Nephron progenitor cell (in vitro differentiated cells): ENCODE data around the gene RASAL2.
"Not testable (repeated sequence)": the region's sequence is repeated elsewhere in the genome, so short reads cannot be mapped to it uniquely, and the experiment has no call there.

Experiments used
- DNase-seq: peaks from one replicate; pipeline ENCODE4 v3.0.0; 2021
- H3K27ac Mint-ChIP-seq: 2 replicates; pipeline ENCODE4 v1.8.0; 2021; ENCODE audit warnings: mild to moderate bottlenecking, moderate library complexity, mixed read lengths
- H3K27me3 Mint-ChIP-seq: 2 replicates; pipeline ENCODE4 v1.8.0; 2021; ENCODE audit warnings: mild to moderate bottlenecking, low read depth, mixed read lengths; ENCODE audit not compliant: poor library complexity
- H3K36me3 Mint-ChIP-seq: 2 replicates; pipeline ENCODE4 v1.8.0; 2021; ENCODE audit warnings: low read depth, mixed read lengths
- H3K4me1 Mint-ChIP-seq: 2 replicates; pipeline ENCODE4 v1.8.0; 2021; ENCODE audit warnings: mixed read lengths
- H3K4me3 Mint-ChIP-seq: 2 replicates; pipeline ENCODE4 v1.8.0; 2021; ENCODE audit warnings: mild to moderate bottlenecking, moderate library complexity, mixed read lengths
- H3K9me3 Mint-ChIP-seq: 2 replicates; pipeline ENCODE4 v1.8.0; 2021; ENCODE audit warnings: mild to moderate bottlenecking, moderate library complexity, mixed read lengths
- TF ChIP-seq, protein P1 (sequence below): fragments of 200-600 bp; sonication (generic); IDR thresholded peaks from 2 replicates; pipeline ENCODE4 v1.5.0; 2021; ENCODE audit warnings: antibody characterized with exemption

RASAL2 gene

DNA sequence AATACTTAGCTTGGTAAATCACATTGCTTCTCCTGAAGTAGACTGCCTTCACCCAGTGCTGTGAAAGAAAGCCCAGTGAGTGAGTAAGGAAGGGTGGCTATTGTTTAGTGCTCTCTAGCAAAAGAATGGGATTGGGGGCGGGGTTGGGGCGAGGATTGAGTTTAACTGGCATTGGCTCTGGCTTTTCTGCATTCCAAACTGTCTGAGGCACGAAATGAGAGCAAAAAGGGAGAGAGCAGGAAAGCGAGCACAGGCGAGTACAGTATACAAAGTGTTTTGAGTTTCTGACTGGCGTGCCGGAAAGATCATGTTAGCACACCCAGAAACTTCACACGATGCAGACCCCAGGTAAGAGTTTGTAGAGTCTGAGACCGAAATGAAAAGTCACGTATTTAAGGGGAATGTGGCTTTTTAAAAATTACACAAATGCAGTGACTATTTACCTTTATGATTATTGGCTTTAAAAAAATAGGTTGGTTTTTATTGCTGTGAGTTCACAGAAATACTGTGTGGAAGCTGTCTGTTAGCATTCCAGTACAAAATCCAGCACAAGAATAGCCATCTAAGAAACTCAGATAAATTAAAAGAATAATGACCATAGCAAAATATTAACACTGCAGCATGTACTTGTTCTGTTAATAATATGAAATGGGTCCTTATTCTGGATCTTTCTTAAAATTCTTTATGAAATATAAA, 247.5 kb downstream of the RASAL2 start:
- peaks cover 35% of the 10 kb centered on the region for H3K4me1 Mint-ChIP-seq
- peak; percentile 64 for DNase-seq

DNA sequence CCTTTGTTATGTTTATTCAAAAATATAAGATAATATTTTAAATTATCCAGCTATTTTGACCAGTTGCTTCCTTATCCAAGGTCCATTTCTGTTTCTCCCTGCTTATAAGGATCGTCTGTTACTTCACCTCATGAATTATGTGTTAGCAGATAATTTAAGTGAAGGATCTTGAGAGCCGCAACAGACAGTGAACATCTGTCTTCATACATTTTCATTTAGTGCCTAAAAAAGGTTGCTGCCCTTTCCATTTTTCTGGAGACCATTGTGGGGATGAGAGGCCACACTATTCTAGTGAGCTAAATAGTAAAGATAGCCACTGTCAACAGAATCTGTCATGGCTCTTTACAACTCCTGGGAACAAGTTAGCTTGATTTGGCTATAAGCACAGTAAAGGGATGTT, 248.8 kb downstream of the RASAL2 start:
- TF ChIP-seq, protein P1, sequence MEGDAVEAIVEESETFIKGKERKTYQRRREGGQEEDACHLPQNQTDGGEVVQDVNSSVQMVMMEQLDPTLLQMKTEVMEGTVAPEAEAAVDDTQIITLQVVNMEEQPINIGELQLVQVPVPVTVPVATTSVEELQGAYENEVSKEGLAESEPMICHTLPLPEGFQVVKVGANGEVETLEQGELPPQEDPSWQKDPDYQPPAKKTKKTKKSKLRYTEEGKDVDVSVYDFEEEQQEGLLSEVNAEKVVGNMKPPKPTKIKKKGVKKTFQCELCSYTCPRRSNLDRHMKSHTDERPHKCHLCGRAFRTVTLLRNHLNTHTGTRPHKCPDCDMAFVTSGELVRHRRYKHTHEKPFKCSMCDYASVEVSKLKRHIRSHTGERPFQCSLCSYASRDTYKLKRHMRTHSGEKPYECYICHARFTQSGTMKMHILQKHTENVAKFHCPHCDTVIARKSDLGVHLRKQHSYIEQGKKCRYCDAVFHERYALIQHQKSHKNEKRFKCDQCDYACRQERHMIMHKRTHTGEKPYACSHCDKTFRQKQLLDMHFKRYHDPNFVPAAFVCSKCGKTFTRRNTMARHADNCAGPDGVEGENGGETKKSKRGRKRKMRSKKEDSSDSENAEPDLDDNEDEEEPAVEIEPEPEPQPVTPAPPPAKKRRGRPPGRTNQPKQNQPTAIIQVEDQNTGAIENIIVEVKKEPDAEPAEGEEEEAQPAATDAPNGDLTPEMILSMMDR, result no peak
- DNase-seq, result no peak
- Mint-ChIP-seq H3K27me3 (no peaks in the 10 kb centered on the region), H3K4me3 (no peak overlapping the region), H3K4me1 (peaks cover 35% of the 10 kb centered on the region), H3K27ac (peak overlapping the region; percentile 71), H3K9me3 (no peaks in the 10 kb centered on the region), H3K36me3 (no peaks in the 10 kb centered on the region)

More for the DNA sequence above, 247.5 kb downstream of the RASAL2 start:
- no peaks in the 10 kb centered on the region for H3K27me3 Mint-ChIP-seq
- TF ChIP-seq, protein P1, result no peak
- peak overlapping the region; percentile 33 for H3K27ac Mint-ChIP-seq
- peak overlapping the region; percentile 83 for H3K4me3 Mint-ChIP-seq
- H3K9me3 Mint-ChIP-seq, result no peaks in the 10 kb centered on the region
- no peaks in the 10 kb centered on the region for H3K36me3 Mint-ChIP-seq

DNA sequence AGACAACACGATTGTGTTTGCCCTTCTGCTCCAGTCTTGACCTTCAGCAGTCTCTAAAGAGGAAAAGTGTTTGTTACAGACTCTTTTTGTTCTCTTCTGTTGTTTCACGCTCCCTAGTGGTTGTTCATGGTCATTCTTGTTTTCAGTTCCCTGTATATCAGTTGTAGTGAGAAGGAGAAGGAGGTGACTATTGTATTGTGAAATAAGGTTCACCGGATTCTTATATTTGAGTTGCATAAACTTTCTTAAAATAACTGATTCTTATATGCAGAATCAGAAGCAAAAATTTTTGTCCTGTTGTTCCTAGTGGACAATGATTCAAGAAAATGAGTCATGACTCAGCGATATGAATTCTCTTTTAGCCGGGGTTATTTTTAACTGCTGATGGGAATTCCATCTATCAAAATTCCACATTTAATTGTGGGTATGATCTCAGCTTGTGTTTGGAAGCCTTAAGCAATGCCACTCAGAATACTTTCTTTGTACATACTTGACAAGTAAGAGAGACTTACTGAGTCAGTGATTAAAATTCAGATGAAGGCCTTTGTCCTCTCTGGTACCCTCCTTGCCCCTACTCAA, 250.7 kb downstream of the RASAL2 start:
- H3K9me3 Mint-ChIP-seq, result no peaks in the 10 kb centered on the region
- H3K36me3 Mint-ChIP-seq, result no peaks in the 10 kb centered on the region
- H3K27me3 Mint-ChIP-seq, result peaks cover 3% of the 10 kb centered on the region
- H3K27ac Mint-ChIP-seq, result peak overlapping the region; percentile 4
- TF ChIP-seq, protein P1, result peak; percentile 36
- no peak overlapping the region for H3K4me3 Mint-ChIP-seq
- no peak for DNase-seq
- H3K4me1 Mint-ChIP-seq, result peaks cover 35% of the 10 kb centered on the region

DNA sequence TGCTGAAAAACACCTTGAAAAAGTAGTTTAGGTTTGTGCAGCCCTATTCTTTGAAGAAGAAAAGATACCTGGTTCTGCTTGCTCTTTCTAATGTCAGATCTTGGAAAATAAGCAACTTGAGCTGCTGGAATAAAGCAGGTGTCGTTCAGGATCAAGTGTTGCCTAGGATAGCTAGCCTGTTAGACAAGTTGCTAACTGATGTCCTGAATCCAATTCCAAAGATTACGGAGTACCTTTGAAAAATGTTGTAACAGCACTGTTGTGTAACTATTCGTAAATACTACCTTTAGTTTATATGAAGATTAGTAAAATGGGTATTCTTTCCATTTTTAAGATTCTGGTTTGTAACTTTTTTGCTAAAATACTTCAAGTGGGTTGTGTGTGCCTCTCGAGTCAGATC, 251.3 kb downstream of the RASAL2 start:
- Mint-ChIP-seq H3K4me1 (peaks cover 35% of the 10 kb centered on the region), H3K9me3 (no peaks in the 10 kb centered on the region), H3K27me3 (peaks cover 5% of the 10 kb centered on the region), H3K27ac (no peak overlapping the region), H3K4me3 (no peak overlapping the region), H3K36me3 (no peaks in the 10 kb centered on the region)
- DNase-seq, result no peak
- TF ChIP-seq, protein P1, result no peak

DNA sequence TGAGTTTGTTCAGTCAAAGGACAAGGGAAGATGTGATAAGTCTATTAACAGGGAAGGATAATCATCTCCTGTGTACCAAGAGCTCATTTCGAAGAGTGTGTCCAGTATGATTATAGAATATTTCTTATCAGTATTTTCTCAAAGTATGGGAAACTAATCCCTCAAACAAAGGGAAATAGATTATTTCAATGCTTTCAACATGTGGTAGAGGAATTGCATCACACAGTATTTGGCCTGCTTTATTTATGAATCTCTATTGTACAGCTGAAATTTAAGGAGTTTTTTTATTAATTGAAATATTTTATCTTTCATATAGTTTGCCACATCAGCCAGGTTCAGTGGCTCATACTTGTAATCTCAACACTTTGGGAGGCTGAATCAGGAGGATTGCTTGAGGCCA, 251.9 kb downstream of the RASAL2 start:
- no peak overlapping the region for H3K4me3 Mint-ChIP-seq
- no peaks in the 10 kb centered on the region for H3K9me3 Mint-ChIP-seq
- H3K27ac Mint-ChIP-seq, result no peak overlapping the region
- no peak for DNase-seq
- H3K27me3 Mint-ChIP-seq, result peaks cover 5% of the 10 kb centered on the region
- TF ChIP-seq, protein P1, result no peak
- peaks cover 35% of the 10 kb centered on the region for H3K4me1 Mint-ChIP-seq
- H3K36me3 Mint-ChIP-seq, result no peaks in the 10 kb centered on the region

DNA sequence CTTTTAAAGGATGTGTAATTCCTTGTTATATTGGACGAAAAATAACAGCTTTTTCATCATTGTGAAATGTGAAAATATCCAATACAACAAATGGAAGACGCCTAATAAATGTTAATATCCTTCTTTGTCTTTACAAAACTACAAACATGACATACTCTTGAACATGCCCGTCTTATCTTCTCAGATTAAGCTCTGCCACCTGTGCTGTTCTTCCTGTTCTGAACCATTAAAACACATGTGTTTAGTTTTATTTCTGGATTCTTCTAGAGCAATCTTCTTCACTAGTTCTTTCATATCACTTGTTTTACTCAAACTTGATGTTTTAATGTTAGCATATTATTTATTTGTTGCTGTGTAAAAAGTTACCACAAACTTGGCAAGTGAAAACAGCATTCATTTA, 255.9 kb downstream of the RASAL2 start:
- Mint-ChIP-seq H3K4me3 (no peak overlapping the region), H3K27me3 (peaks cover 5% of the 10 kb centered on the region), H3K27ac (no peak overlapping the region), H3K36me3 (peaks cover 7% of the 10 kb centered on the region), H3K9me3 (peaks cover 7% of the 10 kb centered on the region), H3K4me1 (peaks cover 6% of the 10 kb centered on the region)
- DNase-seq, result no peak
- TF ChIP-seq, protein P1, result no peak

DNA sequence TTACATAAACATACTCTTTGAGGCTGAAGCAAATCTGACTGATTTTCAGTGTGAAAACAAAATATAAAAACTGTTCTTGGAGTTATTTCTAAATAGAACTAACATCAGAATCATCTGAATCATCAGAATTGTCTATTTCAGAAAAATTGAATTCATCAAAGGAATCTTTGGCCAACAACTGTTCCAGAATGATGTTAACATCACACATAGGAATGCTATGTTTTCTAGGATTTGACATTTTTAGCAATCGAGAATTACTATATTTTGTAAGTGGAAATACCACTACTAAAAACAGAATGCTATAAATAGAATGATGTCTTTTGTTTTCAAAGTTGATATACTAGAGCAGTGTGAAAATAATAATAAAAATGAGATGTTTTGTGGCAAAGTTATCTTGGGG, 258.0 kb downstream of the RASAL2 start:
- H3K4me1 Mint-ChIP-seq, H3K27me3 Mint-ChIP-seq, H3K9me3 Mint-ChIP-seq, DNase-seq, H3K36me3 Mint-ChIP-seq, H3K27ac Mint-ChIP-seq, H3K4me3 Mint-ChIP-seq: not testable (repeated sequence)
